ENCODE data around the gene THRB. TPM values are rescaled to one million over a fixed set of nuclear protein-coding genes. Genes with fewer than 3 reads are reported as not detected.
"Not testable (repeated sequence)": the region's sequence is repeated elsewhere in the genome, so short reads cannot be mapped to it uniquely, and the experiment has no call there.

THRB gene
- total RNA-seq, 1 experiment from 2014 or later: 1.3 TPM

DNA sequence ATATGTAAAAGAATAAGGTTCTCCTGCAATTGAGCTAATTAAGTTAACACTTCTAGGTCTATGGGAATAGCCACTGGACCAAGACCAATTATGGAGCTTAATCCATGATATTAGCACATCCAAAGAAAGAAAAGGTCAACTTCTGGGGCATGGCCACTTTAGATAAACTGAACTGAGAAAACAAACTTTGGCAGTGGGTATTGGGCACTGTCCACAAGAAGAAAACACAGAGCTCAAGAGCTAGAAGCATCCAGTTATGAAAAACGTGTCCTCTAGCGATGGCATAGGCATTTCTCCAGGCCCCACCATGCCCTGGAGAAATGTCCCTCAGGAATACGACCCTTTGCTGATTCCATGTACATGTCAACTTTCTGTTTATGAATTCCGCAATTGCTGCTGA, 87.8 kb downstream of the THRB start:
- no peak for DNase-seq (ENCODE audit: low read depth)

DNA sequence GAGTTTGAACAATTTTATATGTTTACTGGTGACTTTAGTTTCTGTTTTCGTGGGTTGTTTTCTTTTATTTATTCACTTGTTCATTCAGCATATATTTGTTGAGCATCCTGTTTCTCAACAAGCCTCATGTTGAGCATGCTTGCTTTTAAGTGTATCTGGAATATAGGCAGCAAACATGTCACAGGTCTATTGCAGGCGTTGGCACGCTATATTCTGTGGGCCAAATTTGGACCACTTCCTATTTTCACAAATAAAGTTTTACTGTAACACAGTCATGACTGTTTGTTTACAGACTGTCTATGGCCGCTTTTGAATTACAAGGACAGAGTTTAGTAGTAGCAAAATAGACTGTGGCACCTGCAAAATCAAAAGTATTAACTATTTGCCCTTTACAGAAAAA, 89.6 kb downstream of the THRB start:
- DNase-seq (ENCODE audit: low read depth): no peak

DNA sequence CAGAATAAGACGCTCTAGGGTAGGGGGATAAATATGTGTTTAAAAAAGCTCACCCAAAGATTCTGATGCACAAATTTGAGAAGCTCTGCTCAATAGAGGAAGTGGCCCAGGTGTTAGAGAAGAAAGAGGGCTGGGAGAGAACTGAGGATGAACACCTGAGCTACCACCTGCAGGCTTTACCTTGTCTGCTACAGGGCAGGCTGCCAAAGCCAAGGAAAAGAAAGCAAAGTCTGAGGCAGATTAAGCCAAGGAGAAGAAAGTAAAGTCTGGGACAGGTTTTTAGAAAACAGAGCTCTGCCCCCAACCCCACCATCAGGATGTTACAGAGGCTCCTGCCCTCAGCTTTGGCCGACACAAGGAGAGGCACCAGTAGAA, 92.9 kb downstream of the THRB start:
- DNase-seq (ENCODE audit: low read depth): no peak

DNA sequence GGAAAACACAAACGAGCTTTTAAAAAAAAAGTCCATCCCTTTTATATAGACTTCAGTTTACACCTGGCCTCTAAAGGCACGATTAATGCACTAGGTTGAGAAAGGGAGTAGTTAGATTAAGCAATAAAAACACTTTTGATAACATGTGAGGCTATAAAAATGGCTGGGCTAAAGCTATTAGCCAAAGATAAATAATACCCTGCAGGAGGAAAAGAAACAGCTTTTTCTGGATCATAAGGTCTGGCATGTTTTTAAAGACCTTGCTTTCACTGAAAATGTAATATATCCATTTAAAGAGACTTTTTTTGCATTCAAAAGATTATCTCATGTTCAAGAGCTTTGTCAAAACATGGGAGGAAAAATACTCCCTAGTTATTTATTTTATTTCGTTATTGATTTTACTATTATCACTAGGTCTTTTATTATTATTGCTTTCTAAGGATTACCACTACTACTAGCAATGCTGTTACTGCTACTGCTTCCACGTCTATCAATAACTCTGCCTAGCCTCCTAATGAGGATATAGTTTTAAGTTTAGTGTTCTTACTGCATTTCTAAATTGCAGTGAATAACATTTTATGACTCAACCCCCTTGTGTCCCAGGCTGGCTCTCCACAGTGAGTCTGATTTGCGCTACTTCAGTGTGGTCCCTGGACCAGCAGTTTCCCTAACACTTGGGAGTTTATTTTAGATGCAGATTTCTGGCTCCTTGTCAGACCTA, 93.4 kb downstream of the THRB start:
- no peak for DNase-seq (ENCODE audit: low read depth)

GRCh38 chr3:24400450-24400849, 94.2 kb downstream of the THRB start:
- DNase-seq (ENCODE audit: low read depth): no peak

DNA sequence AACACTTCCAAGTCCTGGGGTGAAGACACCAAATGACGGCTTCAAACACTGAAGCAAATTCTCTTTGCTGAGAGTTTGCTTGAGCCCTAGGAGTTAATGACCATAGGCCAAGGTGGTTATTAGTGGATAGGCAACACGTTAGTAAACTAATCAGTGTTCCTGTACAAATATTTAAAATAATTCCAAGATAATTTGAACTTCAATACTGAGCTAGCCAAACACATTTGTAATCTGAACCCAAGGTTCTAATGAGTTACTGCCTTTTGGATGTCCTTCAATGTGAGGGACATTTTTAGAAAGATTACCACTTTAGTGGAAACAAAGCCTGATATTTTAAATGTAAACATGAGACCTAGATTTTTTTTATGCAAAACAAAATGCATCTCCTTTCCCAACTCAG, 94.6 kb downstream of the THRB start:
- DNase-seq (ENCODE audit: low read depth): no peak

DNA sequence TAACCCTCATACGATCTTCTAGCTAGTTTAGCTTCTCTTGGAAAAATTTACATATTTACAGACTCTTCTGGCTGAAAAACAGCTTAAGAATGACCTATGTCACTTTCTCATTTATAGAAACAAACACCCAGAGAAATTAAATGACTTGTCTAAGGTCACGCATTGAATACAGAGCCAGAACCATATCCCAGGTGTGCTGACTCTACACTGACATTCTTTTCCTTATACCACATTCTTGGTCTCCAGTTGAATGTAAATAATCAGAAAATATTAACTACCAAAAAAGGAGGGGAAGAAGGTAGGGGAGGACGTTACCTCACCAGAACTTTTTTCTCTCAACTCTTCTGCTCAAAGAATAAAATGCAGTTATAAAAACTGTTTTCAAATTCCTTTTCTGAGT, 95.0 kb downstream of the THRB start:
- DNase-seq (ENCODE audit: low read depth): no peak

GRCh38 chr3:24398712-24399111, 95.9 kb downstream of the THRB start:
- not testable (repeated sequence) for DNase-seq (ENCODE audit: low read depth)

GRCh38 chr3:24396338-24396737, 98.3 kb downstream of the THRB start:
- no peak for DNase-seq (ENCODE audit: low read depth)

- DNase-seq (ENCODE audit: low read depth): no peak
These were observed 99.9 kb downstream of the THRB start for GRCh38 chr3:24394754-24395153.

GRCh38 chr3:24393316-24393715, 101.3 kb downstream of the THRB start:
- DNase-seq (ENCODE audit: low read depth): no peak

- no peak for DNase-seq (ENCODE audit: low read depth)
These were observed 104.2 kb downstream of the THRB start for GRCh38 chr3:24390169-24391130.

DNA sequence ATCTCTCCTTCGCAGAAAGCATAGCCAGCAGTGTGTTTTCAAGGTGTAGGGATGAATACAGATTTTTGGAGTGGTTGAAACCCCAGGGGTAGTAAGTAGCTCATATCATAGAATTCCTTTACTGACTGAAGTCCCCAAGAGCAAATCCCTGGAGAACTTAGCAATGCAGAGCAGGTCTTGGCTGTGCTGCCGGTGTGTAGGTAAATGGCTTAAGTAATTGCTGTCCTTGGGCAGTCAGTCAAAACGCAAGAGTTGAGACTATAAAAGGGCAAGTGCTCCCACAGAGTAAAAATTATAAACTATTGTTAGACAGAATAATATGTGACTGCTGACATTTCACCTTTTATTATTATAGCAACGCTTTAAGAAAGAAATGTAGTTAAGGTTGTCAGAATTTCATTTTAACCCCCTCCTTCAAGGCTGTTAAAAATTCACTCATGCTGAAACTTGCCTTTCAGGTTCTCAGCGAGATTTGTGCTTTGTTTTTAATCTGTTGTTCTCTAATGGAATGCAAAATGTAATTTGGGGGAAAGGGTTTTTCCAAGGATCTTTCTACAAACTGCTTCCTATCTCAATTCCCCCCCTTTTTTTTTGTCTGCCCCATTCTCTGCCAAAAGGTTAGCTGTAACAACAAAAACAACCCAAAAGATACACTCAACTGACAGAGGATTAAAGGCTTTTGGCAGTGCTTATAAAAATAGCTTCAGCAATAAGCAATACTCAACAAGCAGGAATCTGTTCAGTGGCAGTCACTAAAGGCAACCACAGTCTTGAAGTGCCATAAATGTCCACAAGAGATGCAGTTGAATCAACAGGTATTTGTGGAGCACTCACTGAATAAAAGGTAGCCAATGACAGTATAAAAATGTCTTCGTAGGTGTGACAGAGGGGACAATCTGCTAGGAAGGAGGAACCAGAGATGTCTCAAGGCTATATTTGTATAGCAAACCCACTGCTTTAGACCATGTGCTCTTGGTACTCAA, 105.3 kb downstream of the THRB start:
- no peak for DNase-seq (ENCODE audit: low read depth)

DNA sequence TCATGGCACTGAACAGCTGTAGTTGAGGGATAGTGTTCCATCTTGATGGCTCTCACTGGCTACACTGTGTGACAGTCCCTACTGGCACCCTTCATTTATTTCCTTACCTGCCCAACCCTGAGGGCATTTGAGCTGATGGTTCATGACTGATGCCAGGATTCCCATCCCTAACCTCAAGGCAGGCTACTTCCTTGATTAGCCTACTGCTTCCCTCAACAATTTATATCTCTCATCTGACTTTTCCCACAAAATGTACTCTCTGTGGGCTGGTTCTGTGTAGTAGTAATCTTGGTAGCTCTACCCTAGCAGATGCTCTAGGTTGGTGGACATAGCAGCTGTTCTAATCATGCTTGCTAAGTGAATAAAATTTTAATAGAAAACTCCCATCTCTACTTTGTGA, 106.0 kb downstream of the THRB start:
- DNase-seq (ENCODE audit: low read depth): no peak

DNA sequence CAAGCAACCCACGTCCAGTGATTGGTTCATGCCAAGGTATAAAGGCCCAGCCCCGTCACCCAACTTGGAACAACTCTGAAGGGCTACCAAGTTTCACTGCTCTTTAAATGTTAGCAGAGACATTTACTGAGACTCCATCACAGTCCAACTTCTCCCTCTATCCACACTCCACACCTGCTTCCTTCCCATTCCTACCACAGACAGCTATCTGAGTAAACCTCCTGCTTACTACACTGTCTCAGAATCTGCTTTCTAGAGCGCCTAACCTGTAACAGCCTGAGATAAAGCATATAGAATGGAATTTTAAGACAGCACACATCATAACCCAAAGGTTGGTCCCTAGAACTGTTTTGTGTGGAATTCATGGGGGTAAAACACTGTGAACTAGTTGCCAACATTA, 106.5 kb downstream of the THRB start:
- no peak for DNase-seq (ENCODE audit: low read depth)

DNA sequence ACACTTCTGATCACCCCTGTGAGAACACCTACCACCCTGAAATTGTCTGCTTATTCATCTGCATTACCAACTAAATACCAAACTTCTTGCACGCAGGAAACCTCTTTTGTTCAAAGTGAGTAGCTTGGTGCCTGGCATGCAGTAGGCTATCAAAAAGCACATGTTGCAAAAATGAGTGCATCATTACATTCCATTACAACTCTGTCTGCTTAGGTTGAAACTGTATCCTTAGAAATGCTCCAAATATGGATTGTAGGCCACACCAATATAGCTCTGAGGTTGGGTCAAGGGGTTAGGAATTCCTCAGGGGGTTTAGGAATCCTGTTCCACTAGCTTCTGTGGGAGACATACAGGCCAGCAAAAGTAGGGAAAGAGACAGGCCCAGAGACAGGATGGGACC, 107.2 kb downstream of the THRB start:
- DNase-seq (ENCODE audit: low read depth): peak; percentile 14

DNA sequence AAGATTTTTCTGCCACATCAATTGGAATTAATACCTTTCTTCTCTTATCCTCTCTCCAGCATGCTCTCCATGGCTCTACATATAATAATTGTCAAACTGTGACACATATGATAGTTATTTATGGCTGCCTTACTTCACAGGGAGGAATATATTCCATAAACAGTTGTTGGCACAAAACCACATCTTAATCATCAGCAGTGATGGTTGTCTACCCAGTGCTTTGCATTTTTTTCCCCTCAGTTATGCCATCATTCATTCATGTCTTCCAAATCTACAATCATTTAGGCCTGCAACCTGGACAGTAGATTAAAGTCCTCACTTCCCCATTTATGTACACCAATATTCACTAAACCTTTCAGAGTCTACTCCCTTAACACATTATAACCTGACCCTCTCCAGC, 107.7 kb downstream of the THRB start:
- DNase-seq (ENCODE audit: low read depth): peak; percentile 67

GRCh38 chr3:24386458-24386857, 108.2 kb downstream of the THRB start:
- DNase-seq (ENCODE audit: low read depth): no peak

DNA sequence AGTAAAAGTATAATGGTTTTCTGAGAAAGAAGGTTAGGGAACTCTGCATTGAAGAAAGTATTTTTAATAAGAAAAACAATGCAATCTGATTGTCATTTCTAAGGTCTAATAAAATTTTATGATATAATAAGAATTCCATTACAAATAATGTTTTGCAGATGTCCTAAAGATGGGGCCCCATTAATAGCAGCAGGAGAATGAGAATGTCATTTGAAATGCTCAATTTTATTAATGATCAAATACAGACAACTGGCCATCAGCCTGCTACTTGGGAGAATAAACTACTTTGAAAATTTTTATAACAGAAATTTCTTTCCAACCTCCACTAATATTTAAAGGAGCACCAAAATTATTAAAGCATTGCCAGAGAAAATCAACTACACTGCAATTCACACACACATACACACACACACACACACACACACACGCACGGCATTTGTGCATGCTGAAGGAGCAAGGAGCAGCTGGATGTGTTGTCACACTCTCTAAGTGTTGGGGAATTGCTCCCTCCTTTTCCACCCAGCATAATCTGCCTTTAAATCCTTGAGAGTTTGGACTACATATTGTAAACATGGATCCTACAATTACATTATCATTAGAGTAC, 109.5 kb downstream of the THRB start:
- DNase-seq (ENCODE audit: low read depth): no peak

GRCh38 chr3:24382647-24383046, 112.0 kb downstream of the THRB start:
- DNase-seq (ENCODE audit: low read depth): no peak

- no peak for DNase-seq (ENCODE audit: low read depth)
These were observed 114.7 kb downstream of the THRB start for GRCh38 chr3:24379936-24380335.

All from M059J (cell line).